GM12878 (cell line): ENCODE results near the gene SMIM10L1. TPM values are rescaled to one million over a fixed set of nuclear protein-coding genes. Genes with fewer than 3 reads are reported as not detected.

Experiments
- BRCA1 ChIP-seq: IDR thresholded peaks from 2 replicates; pipeline ENCODE4 v1.6.1; 2011; ENCODE audit warnings: low read depth, low read length, improper control_type of control experiment
- CBFB ChIP-seq: IDR thresholded peaks from 2 replicates; pipeline ENCODE4 v1.6.1; 2016; ENCODE audit warnings: antibody characterized with exemption, low read depth
- CBX3 ChIP-seq: fragments of 200-600 bp; sonication (generic); IDR thresholded peaks from 2 replicates; pipeline ENCODE4 v1.6.1; 2016; ENCODE audit warnings: low read depth, borderline replicate concordance
- CBX5 ChIP-seq: sonication (generic); IDR thresholded peaks from 2 replicates; pipeline ENCODE4 v1.6.1; 2016; ENCODE audit warnings: low read depth, moderate library complexity, mild to moderate bottlenecking, inconsistent platforms
- CREB1 ChIP-seq: IDR thresholded peaks from 2 replicates; pipeline ENCODE4 v1.6.1; 2012; ENCODE audit warnings: low read depth, mild to moderate bottlenecking, inconsistent platforms
- ETV6 ChIP-seq, 2 experiments: fragments of 450-650 bp in 1 of 2; IDR thresholded peaks in 1 of 2; conservative IDR thresholded peaks in 1 of 2; 2 replicates each; pipeline ENCODE4 v1.6.1; 2014; ENCODE audit warnings: antibody characterized with exemption in 1 of 2, borderline replicate concordance in 1 of 2, low read depth in 1 of 2, mild to moderate bottlenecking in 1 of 2, moderate library complexity in 1 of 2
- FOXM1 ChIP-seq: IDR thresholded peaks from 2 replicates; pipeline ENCODE4 v1.6.1; 2012; ENCODE audit warnings: low read depth, mild to moderate bottlenecking, inconsistent platforms, low read length, moderate library complexity
- GABPA ChIP-seq: IDR thresholded peaks from 2 replicates; pipeline ENCODE4 v1.6.1; 2014; ENCODE audit warnings: antibody characterized with exemption, low read depth, mild to moderate bottlenecking, inconsistent platforms
- HCFC1 ChIP-seq: fragments of 150-350 bp; IDR thresholded peaks from 2 replicates; pipeline ENCODE4 v1.6.1; 2014; ENCODE audit warnings: low read length
- IKZF1 ChIP-seq: fragments of 450-650 bp; conservative IDR thresholded peaks from 2 replicates; pipeline ENCODE4 v1.6.1; 2017; ENCODE audit warnings: antibody characterized with exemption, mild to moderate bottlenecking
- IRF4 ChIP-seq: IDR thresholded peaks from 2 replicates; pipeline ENCODE4 v1.6.1; 2011; ENCODE audit warnings: low read depth, low read length
- MXI1 ChIP-seq: fragments of 150-350 bp; IDR thresholded peaks from 2 replicates; pipeline ENCODE4 v1.6.1; 2011; ENCODE audit warnings: low read depth, mild to moderate bottlenecking, inconsistent platforms, low read length, improper control_type of control experiment
- MYB ChIP-seq: fragments of 150-350 bp; IDR thresholded peaks from 2 replicates; pipeline ENCODE4 v1.6.1; 2014; ENCODE audit warnings: mild to moderate bottlenecking, low read depth, low read length, borderline replicate concordance
- RAD21 ChIP-seq: IDR thresholded peaks from 2 replicates; pipeline ENCODE4 v1.6.1; 2011; ENCODE audit warnings: mild to moderate bottlenecking, low read depth, low read length, moderate library complexity; ENCODE audit not compliant: insufficient read depth
- RAD51 ChIP-seq: fragments of 450-650 bp; IDR thresholded peaks from 2 replicates; pipeline ENCODE4 v1.6.1; 2016; ENCODE audit warnings: moderate library complexity, mild to moderate bottlenecking, inconsistent platforms
- RUNX3 ChIP-seq: IDR thresholded peaks from 2 replicates; pipeline ENCODE4 v1.6.1; 2012; ENCODE audit warnings: low read length, inconsistent platforms
- SUPT20H ChIP-seq: IDR thresholded peaks from 2 replicates; pipeline ENCODE4 v1.6.1; 2011; ENCODE audit warnings: low read depth, mild to moderate bottlenecking, low read length, moderate library complexity, borderline replicate concordance; ENCODE audit not compliant: control insufficient read depth
- TAF1 ChIP-seq: IDR thresholded peaks from 2 replicates; pipeline ENCODE4 v1.6.1; 2011; ENCODE audit warnings: mild to moderate bottlenecking, low read depth, low read length, borderline replicate concordance
- TCF12 ChIP-seq: IDR thresholded peaks from 2 replicates; pipeline ENCODE4 v1.6.1; 2011; ENCODE audit warnings: low read depth, mild to moderate bottlenecking, low read length
- ZBED1 ChIP-seq: IDR thresholded peaks from 2 replicates; pipeline ENCODE4 v1.6.1; 2016; ENCODE audit warnings: borderline replicate concordance
- ZZZ3 ChIP-seq: IDR thresholded peaks from 2 replicates; pipeline ENCODE4 v1.6.1; 2011; ENCODE audit warnings: low read depth; ENCODE audit not compliant: control insufficient read depth, insufficient read length
- polyA plus RNA-seq, 11 experiments: library from polyadenylated mRNA; depleted of rRNA in 4 of 11; unstranded in 6 of 11; stranded (reverse) in 5 of 11; fragments of >200 nt; fragmentation: Nextera tagmentation in 4 of 11; fragmentation: Illumina TruSeq in 1 of 11; extraction: Ambion mirVana in 4 of 11; extraction: Trizol in 1 of 11; gene quantifications; 1 replicate in 1 of 11; 2 replicates in 10 of 11; pipeline versions ENCODE4 v1.2.1 to v1.2.3, GENCODE V29; 2011 to 2016; ENCODE audit warnings: inconsistent platforms in 2 of 11, missing spikeins in 2 of 11, low read depth in 1 of 11
- total RNA-seq, 4 experiments: library from RNA; depleted of rRNA in 3 of 4; stranded (reverse); fragments of >200 nt in 3 of 4; fragmentation: Illumina TruSeq in 1 of 4; extraction: Trizol in 1 of 4; gene quantifications; 2 replicates each; pipeline versions ENCODE4 v1.2.1 to v1.2.3, GENCODE V29; 2013 to 2021
- TF ChIP-seq, protein P1 (sequence below): fragments of 450-650 bp; conservative IDR thresholded peaks from 2 replicates; pipeline ENCODE4 v1.6.1; 2017; ENCODE audit warnings: mild to moderate bottlenecking, moderate library complexity
- TF ChIP-seq, protein P2 (sequence below): IDR thresholded peaks from 2 replicates; pipeline ENCODE4 v1.6.1; 2012; ENCODE audit warnings: mild to moderate bottlenecking, low read depth, low read length
- TF ChIP-seq, protein P3 (sequence below): IDR thresholded peaks from 2 replicates; pipeline ENCODE4 v1.6.1; 2012; ENCODE audit warnings: low read depth, low read length, improper control_type of control experiment

The SMIM10L1 gene
- total and polyA plus RNA-seq, 10 of the 15 experiments (the other 5 are each of a cell fraction or from before 2014, with no cell fraction given): 3.3 to 10.5 (median 7.6) TPM

DNA sequence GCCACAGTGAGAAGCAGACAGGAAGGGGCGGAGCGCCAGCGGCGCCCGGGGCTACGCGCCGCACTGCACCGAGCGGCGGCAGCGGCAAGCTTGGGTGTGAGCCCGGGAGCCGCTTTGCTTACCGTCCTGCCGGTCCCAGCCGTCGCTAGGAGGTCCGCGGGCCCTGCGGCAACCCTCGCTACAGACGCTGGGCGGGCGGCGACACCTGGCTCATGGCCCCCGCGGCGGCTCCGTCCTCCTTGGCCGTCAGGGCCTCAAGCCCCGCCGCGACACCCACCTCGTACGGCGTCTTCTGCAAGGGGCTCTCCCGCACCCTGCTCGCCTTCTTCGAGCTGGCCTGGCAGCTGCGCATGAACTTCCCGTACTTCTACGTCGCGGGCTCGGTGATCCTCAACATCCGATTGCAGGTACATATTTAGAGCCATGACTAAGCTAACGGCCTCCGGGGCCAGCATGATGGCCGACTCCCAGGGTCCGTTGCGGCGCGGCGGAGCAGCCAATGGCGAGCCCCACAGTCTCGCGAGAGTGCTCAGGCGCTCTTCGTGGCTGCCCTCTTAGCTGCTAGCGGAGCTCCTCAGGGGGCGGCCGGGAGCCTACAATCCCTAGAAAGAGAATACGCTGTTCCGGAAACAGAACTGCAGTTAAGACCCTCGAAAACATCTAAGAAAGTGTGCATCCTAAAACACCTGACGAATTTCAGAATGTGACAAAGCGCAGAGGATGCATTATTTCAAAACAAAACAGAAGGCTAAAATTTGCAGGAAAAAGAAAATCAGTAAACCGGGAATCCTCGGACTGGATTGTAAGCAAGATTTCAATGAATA is at the start of gene SMIM10L1 (continued):
- TF ChIP-seq CBX5 (peak; percentile 83), SUPT20H (no peak), ZZZ3 (no peak), RAD51 (no peak; the same call in 1 of the 2 replicates), IRF4 (no peak), RUNX3 (no peak; the same call in none of the 2 replicates), CREB1 (peak; percentile 60), IKZF1 (peak; percentile 77), CBX3 (no peak), CBFB (peak; percentile 98), RAD21 (0 out of 2 replicates have a peak, but pooled peaks have one; percentile 11), ETV6 (conservative IDR thresholded peaks at IDR 0.05 in 1 of 2, IDR thresholded peaks at IDR 0.05 in 1 of 2; ENCODE audit: borderline replicate concordance in 1 of 2, low read depth in 1 of 2) (no peak), HCFC1 (peak; percentile 67), TCF12 (peak; percentile 8; the same call in 1 of the 2 replicates), TAF1 (peak; percentile 78), BRCA1 (peak; percentile 96), ZBED1 (peak; percentile 52; the same call in 1 of the 2 replicates), FOXM1 (no peak), MXI1 (peak; percentile 68; the same call in 1 of the 2 replicates), GABPA (0 out of 2 replicates have a peak, but pooled peaks have one; percentile 37), MYB (peak; percentile 46; the same call in 1 of the 2 replicates)
- TF ChIP-seq, protein P1, sequence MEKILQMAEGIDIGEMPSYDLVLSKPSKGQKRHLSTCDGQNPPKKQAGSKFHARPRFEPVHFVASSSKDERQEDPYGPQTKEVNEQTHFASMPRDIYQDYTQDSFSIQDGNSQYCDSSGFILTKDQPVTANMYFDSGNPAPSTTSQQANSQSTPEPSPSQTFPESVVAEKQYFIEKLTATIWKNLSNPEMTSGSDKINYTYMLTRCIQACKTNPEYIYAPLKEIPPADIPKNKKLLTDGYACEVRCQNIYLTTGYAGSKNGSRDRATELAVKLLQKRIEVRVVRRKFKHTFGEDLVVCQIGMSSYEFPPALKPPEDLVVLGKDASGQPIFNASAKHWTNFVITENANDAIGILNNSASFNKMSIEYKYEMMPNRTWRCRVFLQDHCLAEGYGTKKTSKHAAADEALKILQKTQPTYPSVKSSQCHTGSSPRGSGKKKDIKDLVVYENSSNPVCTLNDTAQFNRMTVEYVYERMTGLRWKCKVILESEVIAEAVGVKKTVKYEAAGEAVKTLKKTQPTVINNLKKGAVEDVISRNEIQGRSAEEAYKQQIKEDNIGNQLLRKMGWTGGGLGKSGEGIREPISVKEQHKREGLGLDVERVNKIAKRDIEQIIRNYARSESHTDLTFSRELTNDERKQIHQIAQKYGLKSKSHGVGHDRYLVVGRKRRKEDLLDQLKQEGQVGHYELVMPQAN: peak; percentile 69
- TF ChIP-seq, protein P2, sequence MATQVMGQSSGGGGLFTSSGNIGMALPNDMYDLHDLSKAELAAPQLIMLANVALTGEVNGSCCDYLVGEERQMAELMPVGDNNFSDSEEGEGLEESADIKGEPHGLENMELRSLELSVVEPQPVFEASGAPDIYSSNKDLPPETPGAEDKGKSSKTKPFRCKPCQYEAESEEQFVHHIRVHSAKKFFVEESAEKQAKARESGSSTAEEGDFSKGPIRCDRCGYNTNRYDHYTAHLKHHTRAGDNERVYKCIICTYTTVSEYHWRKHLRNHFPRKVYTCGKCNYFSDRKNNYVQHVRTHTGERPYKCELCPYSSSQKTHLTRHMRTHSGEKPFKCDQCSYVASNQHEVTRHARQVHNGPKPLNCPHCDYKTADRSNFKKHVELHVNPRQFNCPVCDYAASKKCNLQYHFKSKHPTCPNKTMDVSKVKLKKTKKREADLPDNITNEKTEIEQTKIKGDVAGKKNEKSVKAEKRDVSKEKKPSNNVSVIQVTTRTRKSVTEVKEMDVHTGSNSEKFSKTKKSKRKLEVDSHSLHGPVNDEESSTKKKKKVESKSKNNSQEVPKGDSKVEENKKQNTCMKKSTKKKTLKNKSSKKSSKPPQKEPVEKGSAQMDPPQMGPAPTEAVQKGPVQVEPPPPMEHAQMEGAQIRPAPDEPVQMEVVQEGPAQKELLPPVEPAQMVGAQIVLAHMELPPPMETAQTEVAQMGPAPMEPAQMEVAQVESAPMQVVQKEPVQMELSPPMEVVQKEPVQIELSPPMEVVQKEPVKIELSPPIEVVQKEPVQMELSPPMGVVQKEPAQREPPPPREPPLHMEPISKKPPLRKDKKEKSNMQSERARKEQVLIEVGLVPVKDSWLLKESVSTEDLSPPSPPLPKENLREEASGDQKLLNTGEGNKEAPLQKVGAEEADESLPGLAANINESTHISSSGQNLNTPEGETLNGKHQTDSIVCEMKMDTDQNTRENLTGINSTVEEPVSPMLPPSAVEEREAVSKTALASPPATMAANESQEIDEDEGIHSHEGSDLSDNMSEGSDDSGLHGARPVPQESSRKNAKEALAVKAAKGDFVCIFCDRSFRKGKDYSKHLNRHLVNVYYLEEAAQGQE: 0 out of 2 replicates have a peak, but pooled peaks have one; percentile 1
- TF ChIP-seq, protein P3, sequence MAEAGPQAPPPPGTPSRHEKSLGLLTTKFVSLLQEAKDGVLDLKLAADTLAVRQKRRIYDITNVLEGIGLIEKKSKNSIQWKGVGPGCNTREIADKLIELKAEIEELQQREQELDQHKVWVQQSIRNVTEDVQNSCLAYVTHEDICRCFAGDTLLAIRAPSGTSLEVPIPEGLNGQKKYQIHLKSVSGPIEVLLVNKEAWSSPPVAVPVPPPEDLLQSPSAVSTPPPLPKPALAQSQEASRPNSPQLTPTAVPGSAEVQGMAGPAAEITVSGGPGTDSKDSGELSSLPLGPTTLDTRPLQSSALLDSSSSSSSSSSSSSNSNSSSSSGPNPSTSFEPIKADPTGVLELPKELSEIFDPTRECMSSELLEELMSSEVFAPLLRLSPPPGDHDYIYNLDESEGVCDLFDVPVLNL: 0 out of 2 replicates have a peak, but pooled peaks have one; percentile 19
